Transverse colon (tissue), 4 donors: ENCODE results near the gene MKI67.

ENCODE experiments used
- CTCF ChIP-seq, 5 experiments: fragments of 200-600 bp in 3 of 5; fragments of 450-650 bp in 2 of 5; sonication (generic) in 3 of 5; IDR thresholded peaks; 1 replicate in 2 of 5; 2 replicates in 3 of 5; pipeline ENCODE4 v1.5.1; 2016 to 2017; ENCODE audit warnings: antibody characterized with exemption in 5 of 5, inconsistent platforms in 3 of 5, mild to moderate bottlenecking in 2 of 5, moderate library complexity in 1 of 5
- EP300 ChIP-seq: sonication (generic); formaldehyde crosslinking; IDR thresholded peaks from one replicate; pipeline ENCODE4 v1.6.1; 2017; ENCODE audit warnings: antibody characterized with exemption, low read depth
- POLR2A ChIP-seq: fragments of 450-650 bp; IDR thresholded peaks from one replicate; pipeline ENCODE4 v1.6.1; 2016; ENCODE audit warnings: antibody characterized with exemption, mild to moderate bottlenecking, moderate library complexity
- POLR2AphosphoS5 ChIP-seq, 3 donors: sonication (generic); formaldehyde crosslinking; IDR thresholded peaks; one replicate each; pipeline ENCODE4 v1.6.1; 2016; ENCODE audit warnings: antibody characterized with exemption in 3 of 3

- TF ChIP-seq CTCF (IDR thresholded peaks at IDR 0.05) (no peak), POLR2A (no peak), POLR2AphosphoS5 (IDR thresholded peaks at IDR 0.05) (no peak), EP300 (no peak)
These were observed 18.3 kb upstream of the MKI67 start for GRCh38 chr10:128144547-128144946.
